DOHH2 (cell line): ENCODE results near the gene FBP1.

Experiments used
- H3F3A ChIP-seq: fragments of 200-600 bp; sonication (generic), shearing (Covaris generic); 2 replicates; pipeline ENCODE4 v1.6.0; 2016; ENCODE audit warnings: antibody characterized with exemption, mild to moderate bottlenecking; ENCODE audit not compliant: control insufficient read depth, insufficient read depth
- H3K27ac ChIP-seq: fragments of 200-600 bp; sonication (generic); 2 replicates; pipeline ENCODE4 v1.5.1; 2014; ENCODE audit warnings: low read depth, mild to moderate bottlenecking, low read length, moderate library complexity
- H3K27me3 ChIP-seq: fragments of 200-600 bp; sonication (generic); 2 replicates; pipeline ENCODE4 v1.6.1; 2014; ENCODE audit warnings: mild to moderate bottlenecking, low read length, mixed read lengths; ENCODE audit not compliant: control insufficient read depth
- H3K36me3 ChIP-seq: fragments of 200-600 bp; sonication (generic); 2 replicates; pipeline ENCODE4 v1.6.1; 2014; ENCODE audit warnings: mild to moderate bottlenecking, low read length, moderate library complexity, mixed read lengths; ENCODE audit not compliant: control insufficient read depth
- H3K4me1 ChIP-seq: fragments of 200-600 bp; sonication (generic); 2 replicates; pipeline ENCODE4 v1.6.1; 2014; ENCODE audit warnings: mild to moderate bottlenecking, low read length, mixed read lengths; ENCODE audit not compliant: control insufficient read depth
- H3K4me2 ChIP-seq: fragments of 200-600 bp; sonication (generic); 2 replicates; pipeline ENCODE4 v1.6.0; 2014; ENCODE audit warnings: mild to moderate bottlenecking, low read length, moderate library complexity
- H3K4me3 ChIP-seq: fragments of 200-600 bp; sonication (generic); 2 replicates; pipeline ENCODE4 v1.5.1; 2014; ENCODE audit warnings: mild to moderate bottlenecking, low read length, mixed read lengths
- H3K79me2 ChIP-seq: fragments of 200-600 bp; sonication (generic); 2 replicates; pipeline ENCODE4 v1.6.1; 2014; ENCODE audit warnings: mild to moderate bottlenecking, low read length, mixed read lengths; ENCODE audit not compliant: control insufficient read depth
- H3K9me2 ChIP-seq: fragments of 200-600 bp; sonication (generic); replicated peaks from 2 replicates; pipeline ENCODE4 v1.6.1; 2014; ENCODE audit warnings: mild to moderate bottlenecking, low read length, mixed read lengths; ENCODE audit not compliant: control insufficient read depth
- H3K9me3 ChIP-seq: fragments of 200-600 bp; sonication (generic); 2 replicates; pipeline ENCODE4 v1.6.1; 2014; ENCODE audit warnings: antibody characterized with exemption, low read length, mixed read lengths; ENCODE audit not compliant: control insufficient read depth, insufficient read depth
- H4K20me1 ChIP-seq: fragments of 200-600 bp; sonication (generic); 2 replicates; pipeline ENCODE4 v1.6.0; 2014; ENCODE audit warnings: low read depth, mild to moderate bottlenecking, antibody characterized with exemption, low read length, moderate library complexity; ENCODE audit not compliant: control insufficient read depth, insufficient read depth
- CTCF ChIP-seq: fragments of 200-600 bp; sonication (generic); IDR thresholded peaks from one replicate; pipeline ENCODE4 v1.5.1; 2014; ENCODE audit warnings: antibody characterized with exemption, mild to moderate bottlenecking, low read depth, low read length; ENCODE audit not compliant: poor library complexity, severe bottlenecking
- EZH2phosphoT487 ChIP-seq: fragments of 200-600 bp; sonication (generic); IDR thresholded peaks from 2 replicates; pipeline ENCODE4 v1.6.1; 2017; ENCODE audit warnings: borderline replicate concordance, mild to moderate bottlenecking, antibody characterized with exemption, low read length, moderate library complexity, mixed read lengths

Gene FBP1

DNA sequence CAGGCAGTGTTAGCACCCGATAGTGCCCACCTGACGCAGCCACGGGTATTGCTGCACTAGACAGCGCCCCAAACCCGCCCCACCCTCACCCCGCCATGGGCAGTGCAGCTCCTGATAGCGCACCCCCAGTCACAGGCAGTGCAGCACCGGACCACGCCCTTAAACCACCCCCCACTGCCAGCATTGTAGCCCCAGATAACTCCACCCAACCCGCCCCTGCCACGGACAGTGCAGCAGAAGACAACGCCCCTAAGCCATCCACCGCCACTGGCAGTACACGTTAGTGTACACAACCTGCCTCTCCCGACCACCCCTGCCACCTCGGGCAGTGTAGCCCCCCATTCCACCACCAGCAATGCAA, 85.3 kb downstream of the FBP1 start:
- H3K4me3 ChIP-seq = no peak overlapping the region
- H3K9me2 ChIP-seq = no peaks in the 10 kb centered on the region
- TF ChIP-seq EZH2phosphoT487 (no peak), CTCF (no peak)
- no peaks in the 10 kb centered on the region for H3F3A ChIP-seq
- H3K27ac ChIP-seq = no peak overlapping the region
- no peak overlapping the region for H3K4me2 ChIP-seq
- no peaks in the 10 kb centered on the region for H3K27me3 ChIP-seq
- H3K4me1 ChIP-seq = no peaks in the 10 kb centered on the region
- H3K9me3 ChIP-seq = no peaks in the 10 kb centered on the region
- no peaks in the 10 kb centered on the region for H3K79me2 ChIP-seq
- no peaks in the 10 kb centered on the region for H3K36me3 ChIP-seq
- no peaks in the 10 kb centered on the region for H4K20me1 ChIP-seq
